Endothelial cell (in vitro differentiated cells): Measurements from ENCODE around the gene RABGGTA. TPM values are rescaled to one million over a fixed set of nuclear protein-coding genes. Genes with fewer than 3 reads are reported as not detected.

Source experiments
- DNase-seq: peaks from one replicate; pipeline ENCODE4 v3.0.0; 2021; ENCODE audit warnings: low spot score
- H3K27ac Mint-ChIP-seq: one replicate; pipeline ENCODE4 v1.8.0; 2021; ENCODE audit warnings: mixed read lengths, inconsistent platforms; ENCODE audit not compliant: unreplicated experiment
- H3K27me3 Mint-ChIP-seq: one replicate; pipeline ENCODE4 v1.8.0; 2021; ENCODE audit warnings: mild to moderate bottlenecking, moderate library complexity, mixed read lengths, inconsistent platforms; ENCODE audit not compliant: unreplicated experiment
- H3K36me3 Mint-ChIP-seq: one replicate; pipeline ENCODE4 v1.8.0; 2021; ENCODE audit warnings: mild to moderate bottlenecking, low read depth, mixed read lengths, inconsistent platforms; ENCODE audit not compliant: unreplicated experiment
- H3K4me1 Mint-ChIP-seq: one replicate; pipeline ENCODE4 v1.8.0; 2021; ENCODE audit warnings: mild to moderate bottlenecking, mixed read lengths, inconsistent platforms; ENCODE audit not compliant: unreplicated experiment
- H3K4me3 Mint-ChIP-seq: one replicate; pipeline ENCODE4 v1.8.0; 2021; ENCODE audit warnings: mild to moderate bottlenecking, mixed read lengths, inconsistent platforms; ENCODE audit not compliant: unreplicated experiment
- H3K9me3 Mint-ChIP-seq: one replicate; pipeline ENCODE4 v1.8.0; 2021; ENCODE audit warnings: mixed read lengths, inconsistent platforms; ENCODE audit not compliant: unreplicated experiment
- CTCF ChIP-seq: fragments of 200-600 bp; sonication (generic); IDR thresholded peaks from one replicate; pipeline ENCODE4 v1.5.0; 2021; ENCODE audit warnings: antibody characterized with exemption; ENCODE audit not compliant: unreplicated experiment
- total RNA-seq: library from RNA; stranded (reverse); fragmentation: NEBNext Ultra II Directional; extraction: Animal tissue kit (Norgen Biotek cat#: 25700); gene quantifications from one replicate; pipeline ENCODE4 v1.2.1, GENCODE V29; 2021; ENCODE audit not compliant: unreplicated experiment

The RABGGTA gene
- total RNA-seq, 1 donor from 2014 or later = 17.7 TPM

DNA sequence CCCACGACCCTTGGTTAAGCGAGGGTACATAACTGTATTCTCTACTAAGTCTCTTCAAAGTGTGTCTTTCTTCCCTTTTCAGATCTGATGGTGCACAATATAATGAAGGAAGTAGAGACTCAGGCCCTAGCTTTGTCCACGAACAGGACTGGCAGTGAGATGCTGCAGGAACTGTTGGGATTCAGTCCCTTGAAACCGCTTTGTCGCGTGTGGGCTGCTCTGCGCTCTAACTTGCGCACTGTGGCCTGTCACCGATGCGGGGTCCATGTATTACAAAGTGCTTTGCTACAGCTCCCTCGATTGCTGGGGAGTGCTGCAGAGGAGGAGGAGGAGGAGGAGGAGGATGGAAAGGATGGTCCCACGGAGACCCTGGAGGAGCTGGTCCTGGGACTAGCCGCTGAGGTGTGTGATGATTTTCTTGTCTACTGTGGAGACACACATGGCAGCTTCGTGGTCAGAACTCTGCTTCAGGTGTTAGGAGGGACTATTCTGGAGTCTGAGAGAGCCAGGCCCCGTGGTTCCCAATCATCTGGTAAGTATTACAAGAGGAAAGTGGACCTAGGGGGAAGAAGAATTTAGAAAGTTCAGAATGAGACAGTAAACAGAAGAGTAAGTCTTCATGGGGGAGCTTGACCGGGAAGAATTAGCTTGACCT, 29.1 kb upstream of the RABGGTA start:
- Mint-ChIP-seq H3K9me3 (no peaks in the 10 kb centered on the region), H3K27ac (peak overlapping the region; percentile 74), H3K4me3 (peak overlapping the region; percentile 93), H3K36me3 (peaks cover 43% of the 10 kb centered on the region), H3K27me3 (peaks cover 16% of the 10 kb centered on the region), H3K4me1 (peaks cover 24% of the 10 kb centered on the region)
- no peak for DNase-seq
- TF ChIP-seq CTCF = no peak

GRCh38 chr14:24299255-24300191, 28.1 kb upstream of the RABGGTA start, which contains the start of the genes DHRS1 and NOP9:
DHRS1 (minus strand) TSS chr14:24299780; CDS start chr14:24299106, 674 bp downstream.
NOP9 (plus strand) TSS chr14:24299850; CDS start chr14:24299955, 105 bp downstream.
- Mint-ChIP-seq H3K4me1 (peaks cover 24% of the 10 kb centered on the region), H3K4me3 (peak within 1 kb of the TSS; percentile 97), H3K27me3 (peaks cover 14% of the 10 kb centered on the region), H3K9me3 (no peaks in the 10 kb centered on the region), H3K27ac (peak within 1 kb of the TSS; percentile 89), H3K36me3 (peaks cover 38% of the 10 kb centered on the region)
- no peak for TF ChIP-seq CTCF
- peak; percentile 89 for DNase-seq

GRCh38 chr14:24298892-24299254, 27.5 kb upstream of the RABGGTA start:
- Mint-ChIP-seq H3K9me3 (no peaks in the 10 kb centered on the region), H3K36me3 (peaks cover 34% of the 10 kb centered on the region), H3K4me1 (peaks cover 24% of the 10 kb centered on the region), H3K27me3 (peaks cover 14% of the 10 kb centered on the region), H3K27ac (peak overlapping the region; percentile 89), H3K4me3 (peak overlapping the region; percentile 97)
- no peak for TF ChIP-seq CTCF
- DNase-seq = no peak

DNA sequence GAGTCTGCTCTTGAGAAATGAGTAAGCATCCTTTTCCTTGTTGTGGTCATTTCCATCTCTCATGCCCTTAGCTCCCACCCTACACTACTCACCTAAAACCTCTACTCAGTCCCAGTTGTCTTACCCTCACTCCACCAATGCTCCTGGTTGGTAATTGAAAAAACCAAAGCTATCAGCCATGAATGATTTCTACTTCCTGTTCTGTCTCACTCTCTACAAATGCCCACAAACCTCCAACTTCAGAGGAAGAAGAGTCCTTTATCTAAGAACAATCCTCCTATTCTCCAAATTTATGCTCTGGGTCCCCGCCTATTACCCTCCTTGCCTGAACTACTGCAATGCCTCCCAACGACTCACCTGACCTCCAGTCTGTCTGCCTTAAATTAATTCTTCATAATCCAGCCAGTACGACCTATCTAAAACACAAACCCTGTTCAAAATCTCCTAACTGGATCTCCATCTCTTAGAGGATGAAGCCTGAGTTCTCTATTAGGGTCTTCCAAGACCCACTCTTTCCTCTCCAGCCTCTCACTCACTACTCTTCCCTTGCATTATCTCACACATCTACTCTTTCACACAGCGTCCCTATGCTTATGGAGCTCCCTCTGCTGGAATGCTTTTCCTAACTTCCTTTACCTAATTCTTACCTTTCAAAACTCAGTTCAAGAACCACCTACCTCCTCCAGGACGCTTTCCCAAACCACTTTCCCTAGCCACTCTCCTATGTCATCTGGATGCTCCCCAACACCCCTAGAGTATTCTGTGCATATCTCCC, 26.0 kb upstream of the RABGGTA start:
- peak overlapping the region; percentile 33 for H3K27ac Mint-ChIP-seq
- peaks cover 24% of the 10 kb centered on the region for H3K4me1 Mint-ChIP-seq
- H3K27me3 Mint-ChIP-seq = peaks cover 12% of the 10 kb centered on the region
- no peak for DNase-seq
- H3K9me3 Mint-ChIP-seq = no peaks in the 10 kb centered on the region
- no peak for TF ChIP-seq CTCF
- H3K4me3 Mint-ChIP-seq = peak overlapping the region; percentile 57
- peaks cover 23% of the 10 kb centered on the region for H3K36me3 Mint-ChIP-seq
